ENCODE results near the gene FERMT3.

Gene FERMT3

DNA sequence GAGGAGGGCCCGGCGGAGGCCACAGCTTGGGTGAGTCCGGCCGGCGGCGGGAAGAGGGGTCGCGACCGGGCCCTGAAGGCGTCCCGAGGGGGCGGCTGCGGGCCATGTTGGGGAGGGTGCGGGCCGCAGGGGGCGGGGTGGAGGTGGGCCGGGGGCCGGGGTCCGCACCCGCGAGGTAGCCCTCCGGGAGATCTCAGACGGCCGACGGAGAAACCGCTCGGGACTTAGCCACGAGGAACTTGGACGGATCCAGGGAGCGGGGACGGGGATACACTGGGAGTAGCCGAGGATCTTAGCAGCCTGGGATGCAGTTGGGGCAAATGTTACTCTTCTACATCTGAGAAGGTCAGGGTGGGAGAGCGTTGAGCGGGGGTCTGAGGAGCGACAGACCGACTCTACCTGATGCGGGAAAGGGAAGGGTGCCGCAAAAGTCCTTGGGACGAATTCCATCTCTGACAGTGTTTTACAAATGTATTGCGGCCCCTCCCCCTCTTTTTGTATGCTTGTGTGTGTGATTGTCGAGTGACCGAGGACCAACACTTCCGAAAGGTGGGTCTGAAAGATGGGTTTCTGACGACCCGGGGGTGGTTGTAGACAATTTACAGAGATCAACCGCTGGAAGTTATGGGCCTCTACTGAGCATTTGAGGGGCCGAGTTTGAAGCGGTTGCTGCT is 19.9 kb upstream of the FERMT3 start:
- DNase-seq: no peak

DNA sequence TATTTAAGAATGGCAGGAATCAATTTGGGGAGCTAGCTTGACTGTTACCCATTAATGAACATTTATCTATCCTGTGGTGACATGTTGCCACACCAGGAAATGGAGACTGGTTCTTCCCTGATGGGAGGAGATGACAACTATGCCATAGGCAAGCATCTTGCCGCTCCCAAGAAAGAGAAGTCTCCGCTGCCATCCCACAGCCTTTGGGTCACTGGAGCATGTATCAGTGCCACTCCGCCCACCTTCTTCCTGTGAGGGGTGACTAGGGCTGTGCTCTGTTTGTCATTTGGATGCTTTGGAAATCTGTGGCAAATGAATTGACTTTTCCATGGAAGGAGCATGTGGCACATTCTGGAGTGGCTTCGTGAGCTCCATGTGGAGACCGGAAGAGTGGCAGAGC is 14.1 kb upstream of the FERMT3 start:
- DNase-seq: no peak

DNA sequence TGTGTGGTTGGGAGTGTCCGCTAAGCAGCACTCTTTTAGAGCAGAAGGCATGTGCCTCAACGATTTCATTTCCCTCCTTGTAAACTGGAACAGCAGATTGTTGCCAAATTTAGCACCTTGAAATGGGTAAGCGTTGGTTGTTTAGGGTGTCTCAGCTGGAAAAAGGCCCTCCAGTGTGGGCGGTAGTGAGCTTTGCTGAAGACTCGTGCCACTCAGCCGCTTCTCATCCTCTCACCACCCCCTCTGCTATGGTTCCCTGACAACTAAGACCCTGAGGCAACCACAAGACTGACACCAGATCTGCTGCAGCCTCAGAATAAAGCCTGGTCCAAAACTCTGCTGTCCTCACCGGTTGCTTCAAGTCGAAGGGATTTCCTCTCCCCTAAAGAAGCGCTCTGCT is 9.9 kb upstream of the FERMT3 start:
- DNase-seq: no peak

DNA sequence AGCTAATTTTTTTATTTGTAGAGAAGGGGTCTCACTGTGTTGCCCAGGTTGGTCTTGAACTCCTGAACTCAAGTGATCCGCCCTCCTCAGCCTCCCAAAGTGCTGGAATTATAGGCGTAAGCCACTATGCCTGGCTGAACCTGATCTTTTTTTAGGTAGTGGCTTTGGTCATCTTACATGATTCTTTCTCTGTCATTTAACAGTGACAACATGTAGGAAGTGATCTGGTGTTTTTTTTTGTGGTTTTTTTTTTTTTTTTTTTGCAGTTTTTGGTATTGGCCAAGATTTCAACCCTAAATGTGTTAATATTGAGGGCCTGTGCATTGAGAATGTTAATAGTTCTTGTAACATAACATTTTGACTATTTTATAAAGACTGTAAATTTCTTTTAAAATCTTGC is 8.0 kb upstream of the FERMT3 start:
- DNase-seq: no peak

DNA sequence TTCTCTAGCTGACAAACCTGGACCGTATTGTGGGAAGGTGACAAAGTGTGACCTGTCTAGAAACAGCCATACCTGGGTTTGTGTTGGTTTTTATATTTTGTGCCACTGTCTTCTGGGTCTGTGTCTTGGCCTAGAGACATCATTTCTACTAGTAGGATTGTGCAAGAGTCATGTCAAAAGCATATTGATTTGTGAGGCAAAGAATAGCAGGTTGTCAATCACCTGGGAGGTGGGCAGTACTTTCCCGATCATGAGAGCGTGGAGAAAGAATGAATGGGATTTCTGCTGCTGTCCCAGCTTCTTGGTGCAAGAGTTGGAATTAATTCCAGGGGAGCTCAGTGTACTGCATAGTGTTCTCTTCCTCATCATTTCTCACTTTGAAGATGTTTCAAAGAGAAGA is 5.0 kb upstream of the FERMT3 start:
- no peak for DNase-seq

DNA sequence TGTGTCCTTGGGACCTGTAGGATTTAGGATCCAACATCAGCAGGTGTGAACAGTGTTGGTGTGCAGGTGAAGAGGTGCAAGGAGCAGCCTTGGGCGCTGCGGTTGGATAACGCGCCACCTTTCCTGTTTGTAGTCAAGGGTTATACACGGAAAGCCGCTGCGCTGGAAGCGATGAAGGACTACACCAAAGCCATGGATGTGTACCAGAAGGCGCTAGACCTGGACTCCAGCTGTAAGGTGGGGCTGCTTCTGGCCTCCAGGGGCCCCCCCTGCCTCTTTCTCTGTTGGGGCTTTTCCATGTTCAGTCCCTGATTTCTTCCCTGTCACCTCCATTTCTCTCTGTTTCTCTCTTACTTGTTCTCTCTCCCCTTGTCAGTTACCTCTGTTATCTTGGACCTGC is 3.5 kb upstream of the FERMT3 start:
- no peak for DNase-seq

DNA sequence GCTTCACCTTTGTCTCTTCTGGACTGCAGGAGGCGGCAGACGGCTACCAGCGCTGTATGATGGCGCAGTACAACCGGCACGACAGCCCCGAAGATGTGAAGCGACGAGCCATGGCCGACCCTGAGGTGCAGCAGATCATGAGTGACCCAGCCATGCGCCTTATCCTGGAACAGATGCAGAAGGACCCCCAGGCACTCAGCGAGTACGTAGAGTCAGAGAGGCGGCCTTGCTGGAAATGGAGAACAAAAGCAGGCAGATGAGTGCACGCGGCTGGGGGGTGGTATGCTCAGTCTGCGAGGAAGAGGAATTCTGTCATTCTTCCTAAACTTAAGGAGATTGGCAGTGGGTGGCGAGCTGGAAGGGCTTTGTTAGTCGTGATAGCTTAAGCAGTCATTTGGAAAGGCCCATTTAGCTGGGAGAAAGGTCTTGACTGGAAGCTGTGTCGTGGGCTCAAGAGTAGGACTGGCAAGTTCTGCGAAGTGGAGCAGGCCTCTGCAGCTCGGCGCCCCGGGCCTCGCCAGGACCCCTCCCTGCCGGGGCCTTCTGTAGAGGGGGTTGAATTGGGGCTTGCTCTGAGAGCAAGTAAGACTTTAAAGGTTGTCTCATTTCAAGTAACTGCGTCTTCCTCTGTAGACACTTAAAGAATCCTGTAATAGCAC is 3.0 kb upstream of the FERMT3 start:
- no peak for DNase-seq

DNA sequence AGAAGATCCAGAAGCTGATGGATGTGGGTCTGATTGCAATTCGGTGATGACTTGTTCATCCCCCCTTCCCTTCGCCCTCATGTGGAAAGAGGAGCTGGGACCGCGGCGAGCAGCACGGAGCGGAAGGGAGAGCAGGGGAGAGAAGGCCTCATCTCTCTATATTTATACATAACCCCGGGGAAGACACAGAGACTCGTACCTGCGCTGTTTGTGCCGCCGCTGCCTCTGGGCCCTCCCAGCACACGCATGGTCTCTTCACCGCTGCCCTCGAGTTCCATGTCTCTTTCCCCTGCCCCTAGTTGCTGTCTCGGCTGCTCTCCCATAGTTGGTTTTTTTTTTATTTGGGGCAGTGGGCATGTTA is 2.5 kb upstream of the FERMT3 start:
- DNase-seq: no peak

DNA sequence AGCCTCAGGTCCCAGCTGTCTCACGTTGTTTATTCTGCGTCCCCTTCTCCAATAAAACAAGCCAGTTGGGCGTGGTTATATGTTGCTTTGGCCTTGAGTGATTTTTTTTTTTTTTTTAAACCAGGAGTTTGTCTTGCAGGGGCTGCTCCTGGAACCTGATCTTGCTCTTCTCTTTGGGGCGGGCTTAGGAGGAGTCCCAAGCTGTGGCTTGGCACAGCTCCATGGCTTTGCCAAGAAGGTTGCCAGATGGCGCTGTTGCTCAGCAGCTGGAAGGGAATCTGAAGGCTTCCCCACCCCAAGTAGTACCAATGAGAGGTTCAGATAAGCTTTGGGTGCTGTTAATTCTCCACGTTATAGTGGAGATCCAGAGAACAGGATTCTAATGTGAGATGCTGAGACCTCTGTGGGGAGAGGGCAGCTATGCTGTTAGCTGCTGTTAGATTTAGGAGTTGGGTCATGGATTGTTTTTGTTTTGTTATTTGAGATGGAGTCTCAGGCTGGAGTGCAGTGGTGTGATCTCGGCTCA is 2.0 kb upstream of the FERMT3 start:
- DNase-seq: peak; percentile 85

DNA sequence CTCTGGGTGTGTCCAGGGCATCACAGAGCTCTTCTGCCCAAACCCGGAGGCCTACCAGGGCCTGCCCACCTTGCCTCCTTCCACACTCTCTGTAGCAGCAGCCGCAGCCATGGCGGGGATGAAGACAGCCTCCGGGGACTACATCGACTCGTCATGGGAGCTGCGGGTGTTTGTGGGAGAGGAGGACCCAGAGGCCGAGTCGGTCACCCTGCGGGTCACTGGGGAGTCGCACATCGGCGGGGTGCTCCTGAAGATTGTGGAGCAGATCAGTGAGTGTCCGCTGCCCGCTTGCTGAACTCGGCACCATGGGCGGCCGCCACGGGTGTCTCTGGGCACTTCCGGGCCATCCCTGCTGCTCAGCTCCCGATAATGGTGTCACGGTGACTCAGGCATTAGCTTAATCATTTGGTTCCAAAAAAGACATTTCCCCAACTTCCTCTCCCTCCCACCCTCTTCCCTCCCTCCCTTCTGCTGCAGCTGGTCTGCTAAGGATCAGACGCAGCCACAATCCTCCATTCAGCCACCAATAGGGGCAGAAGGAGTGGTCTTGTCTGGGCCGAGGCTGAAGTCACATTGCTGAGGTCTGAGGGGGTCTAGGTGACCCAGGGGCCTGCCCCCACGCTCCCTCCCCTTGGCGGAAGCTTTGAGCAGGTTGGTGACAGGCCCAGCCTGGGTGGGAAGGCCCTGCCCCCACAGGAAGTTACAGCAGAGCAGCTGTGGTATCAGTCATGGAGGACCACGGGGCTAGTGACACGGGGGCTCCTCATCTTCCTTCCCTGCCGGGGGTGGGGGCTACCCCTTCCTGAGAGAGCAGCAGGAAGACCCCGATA is 950 bp downstream of the FERMT3 start:
- DNase-seq: no peak

DNA sequence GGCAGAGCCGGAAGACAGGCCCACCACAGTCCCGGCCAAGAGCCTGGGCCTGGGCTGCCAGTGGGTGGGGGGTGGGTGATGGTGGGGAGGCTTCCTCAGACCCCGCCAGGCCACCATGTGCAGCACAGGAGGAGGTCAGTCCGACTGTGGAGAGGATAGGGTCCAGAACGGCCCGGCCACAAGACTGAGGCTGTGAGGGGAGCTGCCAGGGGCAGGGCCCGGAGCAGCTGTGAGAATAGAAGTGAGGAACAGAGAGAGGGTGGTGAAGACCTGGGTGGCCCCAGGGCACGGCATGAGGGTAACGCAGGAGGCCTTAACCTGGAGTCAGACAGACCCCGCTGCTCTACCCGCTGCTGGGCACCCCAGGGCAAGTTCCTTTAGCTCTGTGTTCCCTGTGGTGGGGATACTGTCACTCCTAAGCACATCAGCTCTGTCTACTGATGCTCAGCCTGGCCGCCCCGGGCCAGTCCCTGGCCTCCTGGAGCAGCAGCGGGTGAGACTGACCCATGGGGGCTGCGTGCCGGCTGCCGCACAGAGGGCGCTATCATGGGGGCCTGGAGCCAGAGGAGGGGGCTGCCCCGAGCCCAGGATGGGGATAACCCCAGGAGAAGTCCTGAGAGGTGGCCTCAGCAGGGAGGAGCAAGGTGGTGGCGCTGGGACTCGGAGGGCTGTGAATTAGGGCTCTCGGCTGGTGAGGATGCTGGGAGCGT is 1.7 kb downstream of the FERMT3 start:
- no peak for DNase-seq

DNA sequence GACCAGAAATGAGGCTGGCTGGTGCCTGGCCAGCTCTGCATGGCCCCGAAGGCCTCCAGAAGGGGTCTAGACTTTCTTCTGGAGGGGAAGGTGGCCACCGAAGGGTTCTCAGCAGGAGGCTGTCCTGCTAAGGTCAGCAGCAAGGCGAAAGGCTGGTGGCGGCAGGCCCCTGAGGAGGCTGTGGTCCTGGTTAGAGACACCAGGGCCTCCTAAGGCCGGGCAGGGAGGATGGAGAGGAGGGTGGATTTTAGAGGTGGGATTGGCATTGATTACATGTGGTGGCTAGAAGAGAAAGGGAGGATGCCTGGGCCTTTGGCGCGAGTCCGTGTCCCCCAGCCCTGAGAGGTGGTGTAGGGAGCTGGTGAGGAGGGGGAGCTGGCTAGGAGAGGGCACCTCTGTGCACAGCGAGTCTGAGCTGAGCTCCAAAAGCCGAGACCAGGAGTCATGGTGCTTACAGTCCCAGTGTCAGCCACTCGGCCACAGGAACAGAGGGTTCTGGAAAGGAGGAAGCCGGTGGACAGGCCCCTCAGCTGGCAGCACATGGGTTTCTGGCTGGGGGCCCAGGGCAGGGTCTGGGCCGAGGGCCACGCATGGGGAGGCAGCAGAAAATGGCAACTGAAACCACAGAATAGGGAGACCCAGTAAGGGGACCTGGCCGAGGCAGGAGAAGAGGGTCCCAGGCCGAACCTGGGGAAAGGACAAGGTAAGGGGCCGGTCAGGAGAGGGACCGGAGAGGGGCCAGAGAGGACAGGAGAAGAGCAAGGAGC is 2.5 kb downstream of the FERMT3 start:
- DNase-seq: no peak

DNA sequence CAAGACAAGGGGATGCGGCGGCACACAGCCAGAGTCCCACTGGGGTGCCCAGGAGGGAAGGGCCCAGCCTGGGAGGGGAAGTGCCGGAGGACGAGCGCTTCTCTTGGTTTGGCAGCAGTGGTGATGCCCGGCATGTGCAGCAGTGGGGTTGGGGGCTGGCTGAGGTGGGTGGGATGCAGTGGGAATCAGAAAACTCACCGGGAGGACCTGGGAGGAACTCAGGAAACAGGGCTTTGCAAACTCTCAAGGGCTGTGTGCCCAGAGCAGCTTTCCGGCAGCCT is 3.0 kb downstream of the FERMT3 start:
- DNase-seq: no peak

DNA sequence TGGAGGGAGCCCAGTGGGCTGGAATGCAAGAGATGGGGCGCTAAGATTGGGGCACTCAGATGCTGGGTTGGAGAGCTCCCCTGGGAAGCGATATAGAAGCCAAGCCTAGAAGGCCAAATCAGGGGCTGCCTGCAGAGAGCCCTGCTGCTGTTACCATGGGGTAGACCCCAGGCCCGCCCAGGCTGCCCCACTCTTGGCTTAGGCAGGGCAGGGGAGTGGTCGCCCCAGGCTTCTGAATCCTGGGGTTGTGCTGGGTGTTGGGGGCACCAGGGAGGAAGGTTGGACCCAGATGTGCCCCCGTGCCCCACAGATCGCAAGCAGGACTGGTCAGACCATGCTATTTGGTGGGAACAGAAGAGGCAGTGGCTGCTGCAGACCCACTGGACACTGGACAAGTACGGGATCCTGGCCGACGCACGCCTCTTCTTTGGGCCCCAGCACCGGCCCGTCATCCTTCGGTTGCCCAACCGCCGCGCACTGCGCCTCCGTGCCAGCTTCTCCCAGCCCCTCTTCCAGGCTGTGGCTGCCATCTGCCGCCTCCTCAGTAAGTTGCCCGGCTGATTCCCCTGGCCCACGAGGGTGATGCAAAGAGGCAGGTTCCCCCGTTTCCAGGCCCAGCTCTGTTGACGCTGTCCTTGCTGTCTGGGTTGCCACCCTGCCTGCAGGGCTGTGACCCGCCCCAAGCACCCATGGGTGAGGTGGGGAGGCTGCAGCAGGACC is 3.9 kb downstream of the FERMT3 start:
- no peak for DNase-seq

DNA sequence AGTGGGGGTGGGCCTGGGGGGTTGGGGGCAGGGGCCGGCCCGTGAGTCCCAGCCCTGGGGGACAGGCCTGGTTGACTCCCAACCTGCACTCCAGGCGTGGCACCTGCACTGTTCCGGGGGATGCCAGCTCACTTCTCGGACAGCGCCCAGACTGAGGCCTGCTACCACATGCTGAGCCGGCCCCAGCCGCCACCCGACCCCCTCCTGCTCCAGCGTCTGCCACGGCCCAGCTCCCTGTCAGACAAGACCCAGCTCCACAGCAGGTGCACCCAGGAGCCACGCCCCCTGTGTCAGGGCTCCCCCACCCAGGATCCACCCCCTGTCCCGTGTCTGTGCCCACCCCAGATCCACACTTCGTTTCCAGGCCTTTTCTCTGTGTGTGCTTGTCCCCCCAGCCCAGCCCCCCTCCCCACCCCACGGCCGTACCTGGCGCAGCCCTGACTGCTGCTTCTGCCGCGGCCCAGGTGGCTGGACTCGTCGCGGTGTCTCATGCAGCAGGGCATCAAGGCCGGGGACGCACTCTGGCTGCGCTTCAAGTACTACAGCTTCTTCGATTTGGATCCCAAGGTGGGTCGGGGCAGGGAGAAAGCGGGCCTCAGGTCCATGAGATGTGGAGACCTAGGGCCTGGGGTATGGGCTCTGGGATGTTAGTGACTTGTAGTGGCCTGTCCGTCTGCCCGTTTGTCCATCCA is 4.8 kb downstream of the FERMT3 start:
- no peak for DNase-seq

DNA sequence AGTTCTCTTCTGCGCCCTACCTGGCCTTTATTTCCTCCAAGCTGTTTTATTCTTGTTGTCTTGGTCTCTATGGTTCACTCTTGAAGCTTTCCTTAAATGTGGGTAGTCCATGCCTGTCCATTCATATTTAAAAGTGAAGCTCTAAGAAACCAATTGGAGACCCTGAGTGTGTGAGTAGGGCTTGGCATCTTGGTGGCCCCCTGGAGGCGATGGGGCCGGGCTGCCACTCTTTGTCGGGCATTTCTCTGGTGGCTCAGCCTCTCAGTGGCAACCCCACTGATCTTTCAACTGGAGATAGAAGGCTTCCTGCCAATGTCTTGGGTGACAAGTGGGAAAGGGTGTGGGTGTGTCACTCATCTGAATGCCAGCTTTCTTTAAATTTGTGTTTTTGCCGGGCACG is 10.4 kb downstream of the FERMT3 start:
- DNase-seq: no peak

DNA sequence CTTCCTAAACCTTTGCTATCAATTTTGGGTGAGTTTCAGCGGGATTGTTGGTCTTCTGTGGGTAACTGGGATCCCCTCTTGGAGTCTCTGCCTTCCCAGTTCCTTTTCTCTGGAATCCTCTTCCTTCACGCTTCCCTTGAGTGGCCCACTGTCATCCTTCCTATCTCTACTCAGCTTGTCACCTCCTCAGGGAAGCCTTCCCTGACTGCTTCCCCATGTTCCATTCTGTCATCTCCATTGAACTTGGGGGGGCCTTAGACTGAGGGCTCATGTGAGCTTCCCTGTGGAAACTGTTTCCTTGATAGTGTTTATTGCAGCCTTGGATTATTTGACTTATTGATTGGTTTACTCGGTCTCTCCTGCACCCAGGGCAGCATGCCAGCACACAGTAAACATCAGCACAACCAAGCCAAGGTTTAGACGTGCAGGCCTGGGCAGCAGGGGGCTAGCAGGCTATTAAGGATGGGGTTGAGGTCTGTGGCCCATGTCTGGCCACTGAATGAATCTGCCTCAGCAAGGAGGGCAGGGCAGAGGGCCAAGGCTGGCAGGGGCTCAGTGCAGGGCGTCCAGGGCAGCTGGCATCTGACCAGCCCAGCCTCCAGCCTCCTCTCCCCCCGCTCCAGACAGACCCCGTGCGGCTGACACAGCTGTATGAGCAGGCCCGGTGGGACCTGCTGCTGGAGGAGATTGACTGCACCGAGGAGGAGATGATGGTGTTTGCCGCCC is 12.3 kb downstream of the FERMT3 start:
- no peak for DNase-seq

DNA sequence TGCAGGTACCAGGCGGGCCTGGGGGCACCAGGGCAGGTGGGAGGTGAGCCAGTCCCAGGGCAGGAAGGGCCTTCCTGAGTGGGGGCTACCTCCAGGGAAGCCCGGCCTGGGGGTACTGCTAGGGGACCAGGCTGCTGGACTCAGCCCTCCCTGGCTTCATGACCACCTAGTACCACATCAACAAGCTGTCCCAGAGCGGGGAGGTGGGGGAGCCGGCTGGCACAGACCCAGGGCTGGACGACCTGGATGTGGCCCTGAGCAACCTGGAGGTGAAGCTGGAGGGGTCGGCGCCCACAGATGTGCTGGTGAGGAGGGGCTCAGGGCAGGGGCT is 12.8 kb downstream of the FERMT3 start:
- no peak for DNase-seq

DNA sequence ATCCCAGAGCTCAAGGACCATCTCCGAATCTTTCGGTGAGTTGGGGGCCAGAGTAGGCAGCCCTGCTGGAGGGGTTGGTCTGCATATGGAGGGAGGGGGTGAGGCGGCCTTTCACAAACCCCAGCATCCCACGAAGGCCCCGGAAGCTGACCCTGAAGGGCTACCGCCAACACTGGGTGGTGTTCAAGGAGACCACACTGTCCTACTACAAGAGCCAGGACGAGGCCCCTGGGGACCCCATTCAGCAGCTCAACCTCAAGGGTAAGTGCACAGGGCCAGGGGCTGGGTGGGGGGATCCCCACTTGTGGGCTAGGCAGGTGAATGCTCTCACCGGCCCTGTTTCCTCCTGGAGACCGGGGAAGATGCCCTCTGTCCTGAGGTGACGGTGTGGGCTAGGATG is 13.2 kb downstream of the FERMT3 start:
- DNase-seq: no peak

DNA sequence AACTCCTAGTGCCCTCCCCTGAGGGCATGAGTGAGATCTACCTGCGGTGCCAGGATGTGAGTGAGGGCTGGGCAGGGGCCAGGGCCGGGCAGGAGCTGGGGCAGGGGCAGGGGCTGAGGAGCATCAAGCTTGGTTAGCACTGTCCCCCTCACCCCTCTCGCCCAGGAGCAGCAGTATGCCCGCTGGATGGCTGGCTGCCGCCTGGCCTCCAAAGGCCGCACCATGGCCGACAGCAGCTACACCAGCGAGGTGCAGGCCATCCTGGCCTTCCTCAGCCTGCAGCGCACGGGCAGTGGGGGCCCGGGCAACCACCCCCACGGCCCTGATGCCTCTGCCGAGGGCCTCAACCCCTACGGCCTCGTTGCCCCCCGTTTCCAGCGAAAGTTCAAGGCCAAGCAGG is 13.8 kb downstream of the FERMT3 start:
- DNase-seq: no peak

DNA sequence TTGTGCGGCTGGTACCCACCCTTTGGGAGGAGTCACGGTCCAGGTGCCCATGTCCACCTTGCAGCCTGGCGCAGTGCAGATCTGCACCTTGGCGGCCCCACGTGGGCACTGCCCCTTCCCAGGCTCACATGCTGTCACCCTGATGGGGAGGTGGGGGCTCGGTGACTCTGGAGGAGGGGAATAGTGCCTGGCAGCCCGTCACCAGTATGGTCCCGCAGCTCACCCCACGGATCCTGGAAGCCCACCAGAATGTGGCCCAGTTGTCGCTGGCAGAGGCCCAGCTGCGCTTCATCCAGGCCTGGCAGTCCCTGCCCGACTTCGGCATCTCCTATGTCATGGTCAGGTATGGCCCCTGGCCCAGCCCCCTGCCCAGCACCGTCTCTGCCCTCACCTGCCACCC is 14.3 kb downstream of the FERMT3 start:
- DNase-seq: no peak

Measured in NCI-H1105 treated with DMSO at 0.1 percent for 48 hours (cell line).